ENCODE data around the gene CYP46A1.

DNA sequence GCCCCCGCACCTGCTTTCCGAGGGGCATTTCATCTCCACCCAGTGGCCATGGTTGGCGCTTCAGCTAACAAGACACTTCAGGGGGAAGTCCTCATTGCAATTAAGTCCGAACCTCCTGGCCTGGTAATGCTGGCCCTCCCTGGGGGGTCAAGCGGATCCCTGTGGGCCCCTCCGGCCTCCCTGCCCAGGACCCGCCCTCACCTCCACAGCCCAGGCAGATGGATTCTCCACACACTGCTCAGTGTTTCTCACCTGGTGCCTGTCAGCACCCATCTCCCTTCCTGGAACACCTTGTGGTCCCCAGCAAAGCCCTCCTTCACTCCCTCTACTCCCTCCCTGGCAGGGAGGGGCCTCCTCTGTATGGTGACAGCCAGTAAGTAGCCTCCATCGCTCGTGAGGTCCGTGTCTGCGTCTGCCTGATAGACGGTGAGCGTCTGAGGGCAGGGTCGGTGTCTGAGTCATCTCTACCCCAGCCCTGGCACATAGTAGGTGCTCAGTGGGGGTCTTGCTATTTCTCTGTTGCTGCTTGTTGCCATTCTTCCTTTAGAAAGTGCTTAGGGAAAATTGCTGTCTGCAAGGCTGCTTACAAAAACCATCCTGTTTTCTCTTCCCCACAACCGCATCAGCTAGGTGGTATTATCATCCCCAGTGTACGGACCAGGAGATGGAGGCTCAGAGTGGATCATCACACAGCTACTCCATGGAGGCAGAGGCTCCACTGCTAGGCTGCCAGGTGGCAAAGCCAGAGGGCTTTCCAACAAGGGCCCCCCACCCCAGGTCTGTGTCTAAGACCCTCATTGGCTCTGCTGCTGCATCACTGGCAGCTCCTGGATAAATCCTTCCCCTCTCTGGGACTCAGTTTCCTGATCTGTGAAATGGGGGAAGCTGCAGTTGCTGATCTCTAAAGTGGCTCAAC is 69.4 kb downstream of the CYP46A1 start:
- TF ChIP-seq CTCF (IDR thresholded peaks at IDR 0.05) (no peak), TCF7L2 (IDR thresholded peaks at IDR 0.05; ENCODE audit: low read depth, low read length) (no peak), SIN3A (IDR thresholded peaks at IDR 0.05; ENCODE audit: borderline replicate concordance, insufficient read depth, low read depth, low read length) (no peak)

Measured in Panc1 (cell line).